GM21515 (cell line): ENCODE data around the gene MED20.

ENCODE experiments used
- ATAC-seq: cut with Tn5 transposase; IDR thresholded peaks from one replicate; pipeline ENCODE4 v1.9.1; 2021; ENCODE audit not compliant: unreplicated experiment

MED20 gene

DNA sequence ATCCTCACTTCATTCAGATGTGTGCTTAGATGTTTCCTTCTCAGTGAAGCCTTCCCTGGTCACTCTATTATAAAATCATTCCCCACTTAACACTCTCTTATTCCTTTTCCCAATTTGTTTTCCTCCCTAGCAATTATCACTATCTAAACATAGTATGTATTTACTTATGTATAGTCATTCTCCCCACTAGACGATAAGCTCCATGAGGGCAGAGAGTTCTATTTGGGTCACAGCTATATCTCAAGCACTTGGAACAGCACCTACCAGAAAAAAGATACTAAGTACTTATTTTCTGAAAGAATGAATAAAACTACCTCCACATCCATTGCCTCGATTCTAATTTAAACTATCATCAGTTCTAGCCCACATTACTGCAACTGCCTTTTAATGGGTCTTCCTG is 62.2 kb downstream of the MED20 start:
- ATAC-seq, result no peak
